IPS-NIHi7 (cell line): ENCODE measurements around the gene DNMT1.

Experiments
- DNase-seq: peaks from one replicate; pipeline ENCODE4 v3.0.0; 2012; ENCODE audit warnings: mixed read lengths; ENCODE audit errors: extremely low spot score

The DNMT1 gene

DNA sequence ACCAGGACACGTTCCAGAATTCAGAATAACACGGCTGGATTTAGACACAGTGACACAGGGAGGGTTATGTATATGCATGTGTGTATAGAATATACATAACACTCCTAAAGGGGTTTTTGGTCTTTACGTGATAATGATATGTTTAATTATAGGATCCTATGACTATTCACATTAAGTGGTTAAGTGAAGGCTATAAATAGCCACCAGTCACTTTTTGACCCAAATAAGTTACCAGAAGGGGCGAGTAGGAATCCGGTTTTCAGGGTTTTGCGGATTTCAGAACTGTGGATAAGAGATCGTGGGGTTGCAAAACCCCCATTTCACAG is 99.2 kb downstream of the DNMT1 start:
- DNase-seq = no peak

GRCh38 chr19:10093295-10094186 is 101.2 kb downstream of the DNMT1 start:
- DNase-seq = no peak

GRCh38 chr19:10092648-10093294 is 102.0 kb downstream of the DNMT1 start:
- no peak for DNase-seq

GRCh38 chr19:10091895-10092641 is 102.7 kb downstream of the DNMT1 start:
- no peak for DNase-seq

DNA sequence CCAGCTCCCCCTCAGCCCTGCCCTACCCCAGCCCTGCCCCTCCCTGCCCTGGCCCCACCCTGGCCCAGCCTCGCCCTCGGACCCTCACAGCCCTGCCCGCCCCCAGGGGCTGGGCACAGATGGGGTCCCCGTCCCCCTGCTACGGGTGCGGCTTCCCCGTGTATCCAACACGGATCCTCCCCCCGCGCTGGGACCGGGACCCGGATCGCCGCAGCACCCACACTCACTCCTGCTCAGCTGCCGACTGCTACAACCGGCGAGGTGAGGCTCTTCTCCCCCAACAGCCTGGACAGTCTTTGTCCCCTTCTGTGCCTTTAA is 103.4 kb downstream of the DNMT1 start:
- DNase-seq = no peak

DNA sequence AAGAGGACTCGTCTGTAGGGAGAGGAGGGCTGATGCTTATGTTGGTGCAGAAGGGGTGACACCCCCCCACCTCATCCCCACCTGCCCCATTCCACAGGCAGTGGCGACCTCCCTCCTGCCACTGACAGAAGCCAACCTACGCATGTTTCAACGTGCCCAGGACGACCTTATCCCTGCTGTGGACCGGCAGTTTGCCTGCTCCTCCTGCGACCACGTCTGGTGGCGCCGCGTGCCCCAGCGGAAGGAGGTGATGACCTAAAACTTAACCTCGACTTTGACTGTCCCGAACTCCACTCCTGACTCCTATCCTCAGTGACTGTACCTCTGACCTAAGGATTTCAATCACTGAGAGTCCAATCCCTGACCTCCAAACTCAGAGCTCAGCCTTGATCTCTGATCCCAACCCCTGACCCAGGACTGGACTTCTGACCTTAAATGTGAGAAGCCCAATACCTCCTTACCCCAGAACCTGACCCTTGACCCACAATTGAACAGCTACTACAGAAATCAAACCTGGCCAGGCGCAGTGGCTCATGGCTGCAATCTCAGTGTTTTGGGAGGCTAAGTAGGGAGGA is 104.9 kb downstream of the DNMT1 start:
- DNase-seq = no peak

- no peak for DNase-seq
Measured at GRCh38 chr19:10088949-10089554, 105.7 kb downstream of the DNMT1 start.

GRCh38 chr19:10087296-10088061 is 107.3 kb downstream of the DNMT1 start:
- DNase-seq = no peak

DNA sequence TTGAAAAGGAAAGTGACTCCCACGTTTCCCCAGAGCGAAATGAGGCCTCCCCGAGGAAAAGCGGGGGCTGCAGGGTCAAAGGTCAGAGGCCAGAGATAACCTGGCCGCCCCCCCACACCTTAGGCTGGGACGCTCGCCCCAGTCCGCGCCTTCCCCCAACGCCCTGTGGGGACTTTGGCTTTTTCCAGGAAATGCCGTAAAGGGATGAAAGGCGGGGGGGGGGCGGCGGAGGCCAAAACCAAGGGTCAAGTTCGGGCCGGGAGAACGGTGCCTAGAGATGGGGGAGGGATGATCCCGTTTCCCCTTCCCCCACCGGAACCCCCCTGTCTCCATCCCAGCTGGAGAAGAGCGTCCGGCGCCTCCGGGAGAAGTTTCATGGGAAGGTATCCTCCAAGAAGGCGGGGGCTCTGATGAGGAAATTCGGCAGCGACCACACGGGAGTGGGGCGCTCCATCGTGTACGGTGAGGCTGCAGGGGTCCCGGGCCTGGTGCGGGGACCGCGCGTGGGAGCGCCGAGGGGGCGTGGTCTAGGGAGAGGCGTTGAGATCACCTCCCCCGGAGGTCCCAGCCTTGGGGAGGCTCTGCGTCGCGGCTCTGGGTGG is 108.1 kb downstream of the DNMT1 start:
- no peak for DNase-seq

GRCh38 chr19:10085641-10086590 is 108.8 kb downstream of the DNMT1 start, which contains the start of gene SHFL:
SHFL (plus strand) TSS chr19:10086317; CDS start chr19:10086428, 111 bp downstream.
- peak; percentile 87 for DNase-seq

GRCh38 chr19:10084803-10085202 is 110.0 kb downstream of the DNMT1 start:
- no peak for DNase-seq

GRCh38 chr19:10083911-10084310 is 110.8 kb downstream of the DNMT1 start:
- no peak for DNase-seq
